Hepatocyte (in vitro differentiated cells): ENCODE data around the gene COL13A1.

ENCODE experiments used
- CTCF ChIP-seq: fragments of 200-600 bp; sonication (generic); IDR thresholded peaks from 2 replicates; pipeline ENCODE4 v1.5.1; 2016; ENCODE audit warnings: antibody characterized with exemption, mild to moderate bottlenecking; ENCODE audit not compliant: poor library complexity
- EZH2 ChIP-seq: fragments of 200-600 bp; sonication (generic); IDR thresholded peaks from 2 replicates; pipeline ENCODE4 v1.6.1; 2016; ENCODE audit warnings: antibody characterized with exemption, mild to moderate bottlenecking, borderline replicate concordance
- EZH2phosphoT487 ChIP-seq: fragments of 200-600 bp; sonication (generic); IDR thresholded peaks from one replicate; pipeline ENCODE4 v1.6.1; 2018; ENCODE audit warnings: antibody characterized with exemption, mild to moderate bottlenecking, low read depth, moderate library complexity; ENCODE audit not compliant: unreplicated experiment, severe bottlenecking

- TF ChIP-seq EZH2 (no peak), CTCF (no peak), EZH2phosphoT487 (no peak)
Measured at GRCh38 chr10:69873135-69873639, 71.5 kb downstream of the COL13A1 start.
